H9 (cell line): Measurements from ENCODE around the gene C2orf81. TPM values are rescaled to one million over a fixed set of nuclear protein-coding genes. Genes with fewer than 3 reads are reported as not detected.

Experiments
- DNase-seq: peaks from one replicate; pipeline ENCODE4 v3.0.0-alpha.2; 2017
- H2AFZ ChIP-seq: one replicate; pipeline ENCODE4 v1.6.1; 2013; ENCODE audit warnings: mild to moderate bottlenecking, low read length, control low read depth, moderate library complexity
- H2AK5ac ChIP-seq: 2 replicates; pipeline ENCODE4 v1.6.1; 2013; ENCODE audit warnings: low read length, control low read depth, mixed read lengths; ENCODE audit not compliant: insufficient read length
- H2BK120ac ChIP-seq: one replicate; pipeline ENCODE4 v1.6.1; 2013; ENCODE audit warnings: low read depth, mild to moderate bottlenecking, low read length, control low read depth, inconsistent platforms; ENCODE audit not compliant: poor library complexity, severe bottlenecking
- H2BK12ac ChIP-seq: 2 replicates; pipeline ENCODE4 v1.6.1; 2013; ENCODE audit warnings: low read length, control low read depth, mixed read lengths, low read depth; ENCODE audit not compliant: insufficient read length
- H2BK15ac ChIP-seq: 2 replicates; pipeline ENCODE4 v1.6.1; 2013; ENCODE audit warnings: low read depth, low read length, control low read depth
- H2BK20ac ChIP-seq: one replicate; pipeline ENCODE4 v1.6.1; 2013; ENCODE audit warnings: low read depth, mild to moderate bottlenecking, low read length, control low read depth, inconsistent platforms; ENCODE audit not compliant: poor library complexity, severe bottlenecking
- H2BK5ac ChIP-seq: 2 replicates; pipeline ENCODE4 v1.6.1; 2013; ENCODE audit warnings: low read length, control low read depth, mixed read lengths; ENCODE audit not compliant: insufficient read length
- H3K14ac ChIP-seq: 2 replicates; pipeline ENCODE4 v1.6.1; 2013; ENCODE audit warnings: low read length, control low read depth; ENCODE audit not compliant: insufficient read depth
- H3K18ac ChIP-seq: 2 replicates; pipeline ENCODE4 v1.6.1; 2013; ENCODE audit warnings: low read depth, mild to moderate bottlenecking, mixed read lengths, low read length, control low read depth; ENCODE audit not compliant: insufficient read length
- H3K23ac ChIP-seq: 2 replicates; pipeline ENCODE4 v1.6.1; 2013; ENCODE audit warnings: low read length, control low read depth, mixed read lengths, low read depth; ENCODE audit not compliant: insufficient read length
- H3K23me2 ChIP-seq: 2 replicates; pipeline ENCODE4 v1.6.1; 2013; ENCODE audit warnings: low read depth, mild to moderate bottlenecking, mixed read lengths, low read length, control low read depth; ENCODE audit not compliant: insufficient read length, poor library complexity, severe bottlenecking
- H3K27ac ChIP-seq: 2 replicates; pipeline ENCODE4 v1.5.1; 2013; ENCODE audit warnings: low read length, control low read depth, mixed read lengths, low read depth; ENCODE audit not compliant: insufficient read length
- H3K27me3 ChIP-seq: 2 replicates; pipeline ENCODE4 v1.6.1; 2013; ENCODE audit warnings: low read length, control low read depth, inconsistent platforms; ENCODE audit not compliant: insufficient read depth
- H3K4ac ChIP-seq: 2 replicates; pipeline ENCODE4 v1.6.1; 2013; ENCODE audit warnings: low read depth, mild to moderate bottlenecking, control low read depth, inconsistent platforms, low read length, moderate library complexity
- H3K4me1 ChIP-seq: 2 replicates; pipeline ENCODE4 v1.6.1; 2013; ENCODE audit warnings: low read length, control low read depth, inconsistent platforms; ENCODE audit not compliant: insufficient read depth
- H3K4me2 ChIP-seq: 2 replicates; pipeline ENCODE4 v1.6.1; 2013; ENCODE audit warnings: low read length, control low read depth, mixed read lengths; ENCODE audit not compliant: insufficient read length, insufficient read depth
- H3K56ac ChIP-seq: 2 replicates; pipeline ENCODE4 v1.6.1; 2013; ENCODE audit warnings: low read depth, mild to moderate bottlenecking, mixed read lengths, low read length, control low read depth; ENCODE audit not compliant: insufficient read length
- H3K79me1 ChIP-seq: 2 replicates; pipeline ENCODE4 v1.6.1; 2013; ENCODE audit warnings: low read depth, mild to moderate bottlenecking, moderate library complexity, low read length, control low read depth, inconsistent platforms; ENCODE audit not compliant: insufficient read depth, poor library complexity, severe bottlenecking
- H3K79me2 ChIP-seq: 2 replicates; pipeline ENCODE4 v1.6.1; 2013; ENCODE audit warnings: low read length, control low read depth, inconsistent platforms; ENCODE audit not compliant: insufficient read depth
- H3K9ac ChIP-seq: 2 replicates; pipeline ENCODE4 v1.6.1; 2013; ENCODE audit warnings: low read length, control low read depth, mixed read lengths; ENCODE audit not compliant: insufficient read length; ENCODE audit errors: extremely low read depth
- H3K9me3 ChIP-seq: one replicate; pipeline ENCODE4 v1.6.1; 2013; ENCODE audit warnings: low read depth, low read length, inconsistent platforms; ENCODE audit not compliant: control insufficient read depth
- H3T11ph ChIP-seq: one replicate; pipeline ENCODE4 v1.6.1; 2013; ENCODE audit warnings: mild to moderate bottlenecking, low read length, control low read depth, inconsistent platforms
- H4K20me1 ChIP-seq: one replicate; pipeline ENCODE4 v1.6.1; 2013; ENCODE audit not compliant: control insufficient read depth, insufficient read length, insufficient read depth
- H4K5ac ChIP-seq: 2 replicates; pipeline ENCODE4 v1.6.1; 2013; ENCODE audit warnings: low read depth, mild to moderate bottlenecking, mixed read lengths, low read length, control low read depth; ENCODE audit not compliant: insufficient read length
- H4K8ac ChIP-seq: replicated peaks from 2 replicates; pipeline ENCODE4 v1.6.1; 2013; ENCODE audit warnings: low read length, control low read depth, mixed read lengths, low read depth; ENCODE audit not compliant: insufficient read length
- H4K91ac ChIP-seq: 2 replicates; pipeline ENCODE4 v1.6.1; 2013; ENCODE audit warnings: low read depth, mild to moderate bottlenecking, moderate library complexity, mixed read lengths, low read length, control low read depth; ENCODE audit not compliant: insufficient read length
- H3K27ac Mint-ChIP-seq, 3 experiments: 2 replicates in 2 of 3; 3 replicates in 1 of 3; pipeline ENCODE4 v1.8.0; 2020 to 2021; ENCODE audit warnings: mixed read lengths in 3 of 3, mild to moderate bottlenecking in 1 of 3, moderate library complexity in 1 of 3
- H3K27me3 Mint-ChIP-seq: 2 replicates; pipeline ENCODE4 v1.8.0; 2021; ENCODE audit warnings: low read depth, mild to moderate bottlenecking, moderate library complexity, mixed read lengths
- H3K36me3 Mint-ChIP-seq, 3 experiments: 2 replicates in 2 of 3; 3 replicates in 1 of 3; pipeline ENCODE4 v1.8.0; 2020 to 2021; ENCODE audit warnings: low read depth in 3 of 3, mixed read lengths in 3 of 3; ENCODE audit not compliant: insufficient read depth in 1 of 3
- H3K4me1 Mint-ChIP-seq, 2 experiments: 2 replicates each; pipeline ENCODE4 v1.8.0; 2020; ENCODE audit warnings: mixed read lengths in 2 of 2
- H3K4me3 Mint-ChIP-seq, 2 experiments: 2 replicates in 1 of 2; 3 replicates in 1 of 2; pipeline ENCODE4 v1.8.0; 2020 to 2021; ENCODE audit warnings: mild to moderate bottlenecking in 2 of 2, mixed read lengths in 2 of 2, moderate library complexity in 1 of 2
- H3K9me3 Mint-ChIP-seq, 2 experiments: 2 replicates in 1 of 2; 3 replicates in 1 of 2; pipeline ENCODE4 v1.8.0; 2020; ENCODE audit warnings: mild to moderate bottlenecking in 2 of 2, mixed read lengths in 2 of 2, moderate library complexity in 1 of 2
- WGBS: extraction: QIAGEN DNeasy Blood & Tissue Kit; methylation state at CpG from one replicate; pipeline ENCODE4 v1.1.7; 2013; ENCODE audit warnings: missing lambda C conversion rate, low lambda C conversion rate, mixed read lengths; ENCODE audit not compliant: insufficient read length; ENCODE audit errors: extremely low coverage; 5-methylcytosine and 5-hydroxymethylcytosine counted together
- total RNA-seq: library from RNA; stranded (reverse); gene quantifications from 2 replicates; pipeline ENCODE4 v1.2.1, GENCODE V29; 2021
- TF ChIP-seq, protein P1 (sequence below): fragments of 200-600 bp; sonication (generic); conservative IDR thresholded peaks from 3 replicates; pipeline ENCODE4 v1.8.0; 2021; ENCODE audit warnings: antibody characterized with exemption, mild to moderate bottlenecking

Gene C2orf81
- total RNA-seq, 1 experiment from 2014 or later: 3.5 TPM

DNA sequence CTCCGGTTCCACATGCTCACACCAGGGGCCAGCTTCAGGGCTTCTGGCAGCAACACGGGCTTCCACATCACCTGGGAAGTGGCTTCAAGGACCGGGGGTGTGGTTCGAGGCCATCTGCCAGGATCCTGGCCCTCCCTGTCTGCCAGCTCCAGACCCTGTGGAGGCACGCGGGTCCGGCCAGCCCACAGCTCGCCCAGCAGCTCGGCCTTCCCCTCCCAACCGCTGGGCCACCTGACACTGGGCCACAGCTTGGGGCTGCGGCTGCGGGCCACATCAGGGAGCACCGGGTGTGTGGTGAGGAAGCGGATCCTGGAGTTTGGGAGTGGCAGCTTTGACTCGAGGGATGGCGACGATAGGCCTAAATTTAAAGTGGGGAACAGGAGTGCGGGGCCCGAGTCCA, 7.0 kb downstream of the C2orf81 start:
- no peak overlapping the region for H3K23ac ChIP-seq
- no peak overlapping the region for H2BK5ac ChIP-seq
- H3K14ac ChIP-seq: no peak overlapping the region
- no peak overlapping the region for H2BK12ac ChIP-seq
- H3K79me2 ChIP-seq: no peaks in the 10 kb centered on the region
- no peak overlapping the region for H2BK20ac ChIP-seq
- H3K18ac ChIP-seq: no peak overlapping the region
- no peak overlapping the region for H2BK120ac ChIP-seq
- no peaks in the 10 kb centered on the region for H3K9me3 ChIP-seq
- H3K27me3 ChIP-seq: no peaks in the 10 kb centered on the region
- no peak overlapping the region for H3T11ph ChIP-seq
- H3K4me1 ChIP-seq: no peaks in the 10 kb centered on the region
- H3K4me1 Mint-ChIP-seq: peaks cover 0 to 14% of the 10 kb centered on the region in 2 experiments; a peak in 2 of 4 replicates
- H4K5ac ChIP-seq: no peak overlapping the region
- peaks cover 13% of the 10 kb centered on the region for H3K27me3 Mint-ChIP-seq
- H3K9me3 Mint-ChIP-seq: no peaks in the 10 kb centered on the region
- H3K36me3 Mint-ChIP-seq: no peaks in the 10 kb centered on the region; a peak in 1 of 7 replicates
- H3K23me2 ChIP-seq: no peaks in the 10 kb centered on the region
- H3K27ac Mint-ChIP-seq: no peak overlapping the region; a peak in 1 of 7 replicates
- H2AK5ac ChIP-seq: no peak overlapping the region
- H4K91ac ChIP-seq: no peak overlapping the region
- no peak overlapping the region for H2BK15ac ChIP-seq
- DNase-seq: no peak
- no peak overlapping the region for H4K8ac ChIP-seq
- no peak overlapping the region for H3K4me2 ChIP-seq
- H3K79me1 ChIP-seq: no peaks in the 10 kb centered on the region
- no peak overlapping the region for H3K4me3 Mint-ChIP-seq
- no peak overlapping the region for H3K4ac ChIP-seq
- WGBS: no CpG with 5 or more reads among the region's 19 CpGs
- H2AFZ ChIP-seq: no peak overlapping the region
- H4K20me1 ChIP-seq: no peaks in the 10 kb centered on the region
- TF ChIP-seq, protein P1, sequence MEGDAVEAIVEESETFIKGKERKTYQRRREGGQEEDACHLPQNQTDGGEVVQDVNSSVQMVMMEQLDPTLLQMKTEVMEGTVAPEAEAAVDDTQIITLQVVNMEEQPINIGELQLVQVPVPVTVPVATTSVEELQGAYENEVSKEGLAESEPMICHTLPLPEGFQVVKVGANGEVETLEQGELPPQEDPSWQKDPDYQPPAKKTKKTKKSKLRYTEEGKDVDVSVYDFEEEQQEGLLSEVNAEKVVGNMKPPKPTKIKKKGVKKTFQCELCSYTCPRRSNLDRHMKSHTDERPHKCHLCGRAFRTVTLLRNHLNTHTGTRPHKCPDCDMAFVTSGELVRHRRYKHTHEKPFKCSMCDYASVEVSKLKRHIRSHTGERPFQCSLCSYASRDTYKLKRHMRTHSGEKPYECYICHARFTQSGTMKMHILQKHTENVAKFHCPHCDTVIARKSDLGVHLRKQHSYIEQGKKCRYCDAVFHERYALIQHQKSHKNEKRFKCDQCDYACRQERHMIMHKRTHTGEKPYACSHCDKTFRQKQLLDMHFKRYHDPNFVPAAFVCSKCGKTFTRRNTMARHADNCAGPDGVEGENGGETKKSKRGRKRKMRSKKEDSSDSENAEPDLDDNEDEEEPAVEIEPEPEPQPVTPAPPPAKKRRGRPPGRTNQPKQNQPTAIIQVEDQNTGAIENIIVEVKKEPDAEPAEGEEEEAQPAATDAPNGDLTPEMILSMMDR: no peak
- H3K56ac ChIP-seq: no peak overlapping the region
- H3K27ac ChIP-seq: no peak overlapping the region
- H3K9ac ChIP-seq: no peak overlapping the region
